Astrocyte of the cerebellum (primary cell): ENCODE measurements around the gene GUCD1.

ENCODE experiments used
- DNase-seq: peaks from one replicate; pipeline ENCODE4 v3.0.0-alpha.2; 2011; ENCODE audit warnings: low read depth
- H3K4me3 ChIP-seq: 2 replicates; pipeline ENCODE4 v1.5.1; 2011; ENCODE audit warnings: mild to moderate bottlenecking, low read depth, low read length, moderate library complexity
- CTCF ChIP-seq: IDR thresholded peaks from 2 replicates; pipeline ENCODE4 v1.5.1; 2012; ENCODE audit warnings: low read length, low read depth, moderate library complexity, mild to moderate bottlenecking; ENCODE audit errors: missing control alignments
- in situ Hi-C: cut with HindIII; loops from 2 replicates; pipeline ENCODE4 v1.10.0; 2017; ENCODE audit warnings: low sequenced_read_pairs

The GUCD1 gene

GRCh38 chr22:24502034-24502433 lies 52.9 kb downstream of the GUCD1 start:
- no peak for TF ChIP-seq CTCF
- DNase-seq, result no peak
- no peak overlapping the region for H3K4me3 ChIP-seq
- in situ Hi-C loops, result no loop called here

- in situ Hi-C loops, result no loop called here
- no peak for TF ChIP-seq CTCF
- H3K4me3 ChIP-seq, result no peak overlapping the region
- DNase-seq, result no peak
These were observed 53.5 kb downstream of the GUCD1 start for GRCh38 chr22:24501301-24502005.

DNA sequence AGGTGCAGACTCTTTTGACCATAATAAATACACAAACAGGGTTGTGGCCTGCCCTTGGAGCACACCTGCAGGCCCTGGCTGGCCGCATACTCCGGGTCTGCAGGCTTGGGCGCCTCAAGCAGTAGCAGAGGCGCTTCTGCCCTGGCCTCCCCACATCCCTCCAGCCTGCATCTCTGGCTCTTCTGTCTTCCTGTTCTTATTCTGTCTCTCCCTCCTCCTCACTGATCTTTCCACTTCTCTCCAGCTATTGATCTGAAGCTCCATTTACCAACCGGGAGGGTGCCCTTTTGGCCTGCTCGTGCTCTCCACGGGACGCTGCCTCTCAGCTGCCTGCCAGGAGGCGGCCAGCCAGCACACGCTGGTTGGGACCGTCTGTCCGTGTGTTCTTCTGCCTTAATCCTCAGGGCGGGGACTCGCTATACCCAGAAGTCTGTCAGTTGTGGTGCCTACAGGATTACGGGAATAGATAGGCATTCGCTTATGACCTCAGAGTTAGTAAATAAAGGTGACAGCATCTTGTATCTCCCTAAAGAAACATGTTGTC lies 54.6 kb downstream of the GUCD1 start:
- in situ Hi-C loops, result no loop called here
- TF ChIP-seq CTCF, result no peak
- no peak for DNase-seq
- no peak overlapping the region for H3K4me3 ChIP-seq

- TF ChIP-seq CTCF, result no peak
- H3K4me3 ChIP-seq, result no peak overlapping the region
- in situ Hi-C loops, result no loop called here
- DNase-seq, result no peak
These were observed 55.1 kb downstream of the GUCD1 start for GRCh38 chr22:24499706-24500276.

DNA sequence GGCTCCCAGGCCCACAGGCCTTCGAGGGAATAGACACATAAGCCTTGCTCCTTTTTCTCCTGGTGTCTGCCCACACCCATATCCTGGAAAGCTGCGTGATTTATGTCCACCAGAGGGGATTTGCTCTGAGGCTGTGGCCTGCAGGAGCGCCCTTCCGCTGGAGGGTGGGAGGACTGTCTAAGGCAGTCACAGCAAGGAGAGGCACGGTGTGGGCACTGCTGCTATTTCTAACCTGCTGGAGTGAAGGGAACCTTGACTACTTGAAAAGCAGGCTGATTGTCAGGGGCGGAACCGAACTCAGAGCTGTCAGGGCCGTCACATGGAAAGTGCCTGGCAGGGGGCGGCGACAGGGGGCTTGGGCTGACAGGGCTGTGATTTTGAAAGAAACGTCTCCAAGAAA lies 56.1 kb downstream of the GUCD1 start:
- DNase-seq, result no peak
- in situ Hi-C loops, result no loop called here
- H3K4me3 ChIP-seq, result no peak overlapping the region
- TF ChIP-seq CTCF, result no peak

DNA sequence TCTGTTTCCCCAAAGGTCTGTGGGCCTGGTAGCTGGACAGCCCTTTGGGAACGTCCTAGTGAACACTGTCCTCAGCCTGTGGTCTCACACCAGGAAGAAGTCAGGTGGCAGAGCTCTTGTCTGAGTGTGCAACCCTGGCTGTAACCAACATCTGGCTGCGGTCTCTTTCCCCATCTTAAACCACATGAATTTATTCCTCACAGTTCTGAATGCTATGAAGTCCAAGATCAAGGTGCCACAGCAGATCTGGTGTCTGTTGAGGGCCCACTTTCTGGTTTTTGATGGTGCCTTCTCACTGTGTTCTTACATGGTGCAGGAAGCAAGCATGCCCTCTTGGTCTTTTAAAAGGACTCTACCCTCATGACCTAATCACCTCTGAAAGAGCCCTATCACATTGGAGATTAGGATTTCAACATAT lies 57.1 kb downstream of the GUCD1 start:
- no peak for DNase-seq
- TF ChIP-seq CTCF, result no peak
- H3K4me3 ChIP-seq, result no peak overlapping the region
- in situ Hi-C loops, result no loop called here
